C4-2B (cell line): Measurements from ENCODE around the gene TRIM29.

Source experiments
- H3K27ac ChIP-seq: fragments of 450-650 bp; 2 replicates; pipeline ENCODE4 v1.5.1; 2017
- CTCF ChIP-seq: fragments of 450-650 bp; conservative IDR thresholded peaks from 2 replicates; pipeline ENCODE4 v1.5.1; 2017; ENCODE audit warnings: mild to moderate bottlenecking
- ZFX ChIP-seq: fragments of 450-650 bp; IDR thresholded peaks from 2 replicates; pipeline ENCODE4 v1.6.1; 2017

Gene TRIM29

DNA sequence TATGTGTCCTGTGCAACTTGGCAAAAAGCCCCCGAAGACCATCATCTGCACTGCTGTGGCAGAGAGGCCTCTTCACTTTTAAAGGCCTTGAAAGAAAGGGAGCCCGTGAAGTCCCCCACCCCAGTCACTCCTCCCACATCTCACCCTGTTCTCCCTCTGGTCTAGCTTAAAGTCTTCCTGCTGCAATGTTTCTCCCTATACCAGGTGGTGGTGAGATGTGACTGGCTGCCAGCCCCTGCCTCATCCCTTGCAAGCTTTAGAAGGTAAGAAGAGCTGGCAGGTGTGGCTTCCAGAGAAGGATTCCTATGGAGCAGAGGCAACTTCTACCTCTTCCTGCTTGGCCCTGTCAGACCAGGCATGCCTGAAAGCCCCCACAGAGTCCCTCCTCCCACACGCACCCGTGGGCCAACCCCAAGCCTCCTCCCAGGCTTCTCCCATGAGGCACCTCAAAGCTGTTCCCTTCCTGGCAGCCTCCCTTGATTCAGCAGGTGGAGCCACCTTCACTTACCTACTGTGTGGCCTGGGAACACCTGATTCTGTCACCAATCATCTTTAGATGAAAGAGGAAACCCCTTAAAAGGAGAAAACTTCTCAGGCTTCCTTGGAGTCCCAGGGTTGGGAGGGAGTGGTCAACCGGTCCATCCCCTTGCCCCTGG is 4.0 kb upstream of the TRIM29 start:
- no peak overlapping the region for H3K27ac ChIP-seq
- TF ChIP-seq ZFX (no peak), CTCF (no peak)

DNA sequence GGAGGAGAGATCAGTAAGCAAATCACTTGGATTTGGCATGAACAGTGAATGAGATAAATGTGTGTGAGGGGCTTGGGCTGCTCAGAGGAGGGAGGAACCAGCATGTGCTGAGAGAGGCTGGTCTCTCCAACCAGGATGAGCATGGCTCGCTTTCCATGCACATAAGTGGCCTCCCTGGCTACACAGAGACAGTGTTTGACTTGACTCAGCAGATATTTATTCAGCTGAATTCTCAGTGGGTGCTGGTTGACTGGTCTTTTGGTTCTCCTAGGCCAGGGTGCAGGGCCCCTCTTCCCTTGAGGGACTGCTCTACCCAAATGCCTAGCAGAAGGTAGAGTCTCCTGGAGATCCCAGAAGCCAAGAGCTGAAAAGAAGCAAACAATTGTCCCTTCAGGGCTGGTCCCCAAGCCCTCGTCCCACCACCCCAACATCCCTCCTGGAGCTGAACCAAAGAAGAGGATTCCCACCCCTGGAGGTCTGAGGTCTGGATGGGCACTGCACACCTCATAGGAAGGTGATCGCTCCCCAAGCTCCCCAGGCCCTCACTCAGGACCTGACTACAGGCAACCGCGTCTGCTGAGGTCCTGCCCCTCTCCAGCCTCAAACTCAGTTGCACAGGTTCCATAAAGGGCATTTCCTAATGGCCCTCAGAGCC is 3.3 kb upstream of the TRIM29 start:
- no peak overlapping the region for H3K27ac ChIP-seq
- TF ChIP-seq CTCF = no peak
- TF ChIP-seq ZFX = no peak

DNA sequence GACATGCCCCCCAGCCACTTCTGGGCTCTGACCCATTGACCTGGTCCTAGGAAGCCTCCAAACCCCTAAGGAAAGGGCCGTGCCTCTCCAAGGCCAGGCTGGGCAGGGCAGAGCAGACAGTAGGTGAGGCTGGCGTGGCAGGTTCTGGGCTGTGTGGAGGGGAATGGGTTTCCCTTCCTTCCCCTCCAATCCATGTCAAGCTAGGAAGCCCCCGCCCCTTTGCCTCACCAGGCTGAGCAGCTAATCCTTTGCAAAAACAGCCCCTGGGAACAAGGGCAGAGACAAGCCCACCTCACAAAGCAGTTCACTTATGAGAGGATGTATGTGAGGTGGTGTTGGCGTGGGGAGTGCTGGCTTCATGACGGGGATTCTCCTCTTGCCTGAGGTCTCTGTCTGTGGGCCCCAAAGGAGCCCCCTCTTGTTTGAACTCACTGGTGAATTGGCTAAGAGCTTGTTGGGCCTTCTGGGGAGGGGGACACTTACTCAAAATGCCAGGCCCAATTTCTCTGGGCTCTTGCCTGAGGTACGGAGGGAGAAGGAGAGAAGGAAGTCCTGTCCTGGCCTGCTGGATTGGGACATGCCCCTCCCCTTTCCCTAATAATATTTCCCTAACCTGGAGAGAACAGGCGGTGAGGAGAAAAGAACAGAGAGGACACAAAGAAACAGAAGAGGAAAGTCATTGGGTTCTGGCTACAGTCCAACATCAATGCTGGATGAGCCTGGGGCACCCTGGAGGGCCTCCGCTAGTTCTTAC is 1.6 kb upstream of the TRIM29 start:
- no peak overlapping the region for H3K27ac ChIP-seq
- TF ChIP-seq ZFX (no peak), CTCF (no peak)

DNA sequence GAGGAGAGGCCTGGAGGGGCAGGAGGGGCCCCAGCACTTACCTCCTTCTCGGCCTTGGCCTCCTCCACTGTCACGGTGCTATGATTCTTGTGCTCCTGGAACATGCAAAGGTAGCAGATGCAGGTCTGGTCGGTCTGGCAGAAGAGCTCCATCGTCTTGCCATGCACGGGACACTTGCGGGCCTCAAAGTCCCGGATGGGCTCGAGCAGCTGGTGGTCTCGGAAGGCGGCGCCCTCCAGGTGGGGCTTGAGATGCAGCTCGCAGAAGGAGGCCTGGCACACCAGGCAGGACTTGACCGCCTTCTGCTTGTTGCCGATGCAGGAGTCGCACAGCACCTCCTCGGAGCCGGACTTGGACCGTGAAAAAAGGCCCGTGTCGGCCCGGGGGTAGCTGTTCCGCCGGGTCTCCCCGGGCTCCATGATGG is 714 bp downstream of the TRIM29 start:
- H3K27ac ChIP-seq = no peak overlapping the region
- no peak for TF ChIP-seq CTCF
- no peak for TF ChIP-seq ZFX

GRCh38 chr11:120136356-120136755 is 1.6 kb downstream of the TRIM29 start:
- no peak overlapping the region for H3K27ac ChIP-seq
- TF ChIP-seq ZFX (no peak), CTCF (no peak)

GRCh38 chr11:120135838-120136237 is 2.1 kb downstream of the TRIM29 start:
- TF ChIP-seq ZFX (no peak), CTCF (no peak)
- H3K27ac ChIP-seq = no peak overlapping the region

DNA sequence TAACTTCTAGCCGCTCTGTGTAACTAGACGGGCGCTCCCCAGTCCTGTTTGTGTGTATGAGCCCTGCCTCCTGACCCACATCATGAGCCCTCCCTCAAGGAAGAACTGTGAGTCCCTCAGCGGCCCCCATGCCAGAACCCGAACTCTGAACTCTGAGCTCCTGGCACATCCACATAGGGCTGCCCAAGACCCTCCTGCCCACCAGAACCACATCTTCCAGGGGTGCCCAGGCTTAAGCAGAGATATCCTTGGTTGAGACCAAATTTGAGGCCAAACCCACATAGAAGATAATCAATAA is 3.0 kb downstream of the TRIM29 start:
- no peak overlapping the region for H3K27ac ChIP-seq
- TF ChIP-seq CTCF (no peak), ZFX (no peak)
